ENCODE data around the gene LGALS3.
A peak's percentile ranks its signal among the peaks of the same experiment; 100 is the strongest.

The LGALS3 gene

GRCh38 chr14:55121628-55122439 lies 7.2 kb upstream of the LGALS3 start:
- TF ChIP-seq CTCF (conservative IDR thresholded peaks at IDR 0.05): no peak
- TF ChIP-seq ZFX (IDR thresholded peaks at IDR 0.05): no peak
- H3K27ac ChIP-seq: peak overlapping the region; percentile 96

GRCh38 chr14:55122440-55122986 lies 6.5 kb upstream of the LGALS3 start:
- no peak for TF ChIP-seq ZFX (IDR thresholded peaks at IDR 0.05)
- no peak for TF ChIP-seq CTCF (conservative IDR thresholded peaks at IDR 0.05)

GRCh38 chr14:55123101-55123500 lies 6.0 kb upstream of the LGALS3 start:
- peak overlapping the region; percentile 96 for H3K27ac ChIP-seq
- TF ChIP-seq CTCF (conservative IDR thresholded peaks at IDR 0.05) (no peak), ZFX (IDR thresholded peaks at IDR 0.05) (0 out of 2 replicates have a peak, but pooled peaks have one; percentile 11)

More at GRCh38 chr14:55122440-55122986, 6.5 kb upstream of the LGALS3 start:
- peak overlapping the region; percentile 96 for H3K27ac ChIP-seq

- TF ChIP-seq CTCF (conservative IDR thresholded peaks at IDR 0.05) (no peak), ZFX (IDR thresholded peaks at IDR 0.05) (no peak)
- peak overlapping the region; percentile 96 for H3K27ac ChIP-seq
Observed at GRCh38 chr14:55123852-55124639, 5.0 kb upstream of the LGALS3 start.

GRCh38 chr14:55124774-55125386 lies 4.2 kb upstream of the LGALS3 start:
- TF ChIP-seq ZFX (IDR thresholded peaks at IDR 0.05) (no peak), CTCF (conservative IDR thresholded peaks at IDR 0.05) (no peak)
- no peak overlapping the region for H3K27ac ChIP-seq

- TF ChIP-seq CTCF (conservative IDR thresholded peaks at IDR 0.05) (no peak), ZFX (IDR thresholded peaks at IDR 0.05) (no peak)
- H3K27ac ChIP-seq: peak overlapping the region; percentile 54
Observed at GRCh38 chr14:55125403-55125802, 3.6 kb upstream of the LGALS3 start.
